Bronchial epithelial cell (primary cell): ENCODE results near the gene MAP3K20. TPM values are rescaled to one million over a fixed set of nuclear protein-coding genes. Genes with fewer than 3 reads are reported as not detected.
"Not testable (repeated sequence)": the region's sequence is repeated elsewhere in the genome, so short reads cannot be mapped to it uniquely, and the experiment has no call there.

Experiments
- DNase-seq: peaks from one replicate; pipeline ENCODE4 v3.0.0-alpha.2; 2010; ENCODE audit warnings: low read depth
- FAIRE-seq: peaks from 2 replicates; lab custom pipeline; 2011; peaks lifted over from hg19 to GRCh38; lab: Jason Lieb, UNC
- H3K27me3 ChIP-seq: 2 replicates; pipeline ENCODE4 v1.5.1; 2011; ENCODE audit warnings: low read length; ENCODE audit not compliant: control insufficient read depth, insufficient read depth
- H3K36me3 ChIP-seq: 2 replicates; pipeline ENCODE4 v1.5.1; 2011; ENCODE audit warnings: low read length; ENCODE audit not compliant: control insufficient read depth, insufficient read depth
- H3K4me3 ChIP-seq: 2 replicates; pipeline ENCODE4 v1.5.1; 2011; ENCODE audit warnings: mild to moderate bottlenecking, low read depth, low read length, control low read depth
- CTCF ChIP-seq: IDR thresholded peaks from 2 replicates; pipeline ENCODE4 v1.5.1; 2011; ENCODE audit warnings: mild to moderate bottlenecking, moderate library complexity, low read length, control low read depth, inconsistent platforms; ENCODE audit not compliant: insufficient read depth, severe bottlenecking
- total RNA-seq: library from RNA; depleted of rRNA; stranded (reverse); fragments of >200 nt; gene quantifications from 2 replicates; pipeline ENCODE4 v1.2.1, GENCODE V29; 2014

The MAP3K20 gene
- total RNA-seq, 1 donor from 2014 or later: 43.2 TPM

- H3K4me3 ChIP-seq: no peak overlapping the region
- H3K27me3 ChIP-seq: no peaks in the 10 kb centered on the region
- DNase-seq: no peak
- no peak for TF ChIP-seq CTCF
- FAIRE-seq: no peak
- H3K36me3 ChIP-seq: peaks cover 2% of the 10 kb centered on the region
These were observed 43.6 kb downstream of the MAP3K20 start for GRCh38 chr2:173119069-173119807.

GRCh38 chr2:173119944-173120343 is 44.3 kb downstream of the MAP3K20 start:
- no peak overlapping the region for H3K4me3 ChIP-seq
- peaks cover 2% of the 10 kb centered on the region for H3K36me3 ChIP-seq
- no peaks in the 10 kb centered on the region for H3K27me3 ChIP-seq
- FAIRE-seq (no peak), DNase-seq (no peak)
- TF ChIP-seq CTCF: no peak

- no peak for TF ChIP-seq CTCF
- FAIRE-seq (no peak), DNase-seq (no peak)
- Histone ChIP-seq H3K36me3 (peaks cover 2% of the 10 kb centered on the region), H3K4me3 (no peak overlapping the region), H3K27me3 (no peaks in the 10 kb centered on the region)
These were observed 47.3 kb downstream of the MAP3K20 start for GRCh38 chr2:173122936-173123335.

- peak; percentile 7 for FAIRE-seq
- DNase-seq: peak; percentile 93
- H3K4me3 ChIP-seq: no peak overlapping the region
- no peaks in the 10 kb centered on the region for H3K27me3 ChIP-seq
- TF ChIP-seq CTCF: no peak
- peaks cover 2% of the 10 kb centered on the region for H3K36me3 ChIP-seq
These were observed 48.8 kb downstream of the MAP3K20 start for GRCh38 chr2:173124441-173124840.

- DNase-seq (no peak), FAIRE-seq (no peak)
- H3K4me3 ChIP-seq: no peak overlapping the region
- H3K36me3 ChIP-seq: peaks cover 2% of the 10 kb centered on the region
- no peaks in the 10 kb centered on the region for H3K27me3 ChIP-seq
- no peak for TF ChIP-seq CTCF
These were observed 51.2 kb downstream of the MAP3K20 start for GRCh38 chr2:173126819-173127218.

GRCh38 chr2:173128132-173128531 is 52.5 kb downstream of the MAP3K20 start:
- not testable (repeated sequence) for DNase-seq, FAIRE-seq, H3K36me3 ChIP-seq, H3K27me3 ChIP-seq, H3K4me3 ChIP-seq
